Activated T-cell treated with anti-CD3 and anti-CD28 coated beads for 1 hour (primary cell): ENCODE results near the gene MRGPRD.
"Not testable (repeated sequence)": the region's sequence is repeated elsewhere in the genome, so short reads cannot be mapped to it uniquely, and the experiment has no call there.

Source experiments
- DNase-seq: peaks from one replicate; pipeline ENCODE4 v3.0.0-alpha.2; 2020; ENCODE audit warnings: low read depth

The MRGPRD gene

DNA sequence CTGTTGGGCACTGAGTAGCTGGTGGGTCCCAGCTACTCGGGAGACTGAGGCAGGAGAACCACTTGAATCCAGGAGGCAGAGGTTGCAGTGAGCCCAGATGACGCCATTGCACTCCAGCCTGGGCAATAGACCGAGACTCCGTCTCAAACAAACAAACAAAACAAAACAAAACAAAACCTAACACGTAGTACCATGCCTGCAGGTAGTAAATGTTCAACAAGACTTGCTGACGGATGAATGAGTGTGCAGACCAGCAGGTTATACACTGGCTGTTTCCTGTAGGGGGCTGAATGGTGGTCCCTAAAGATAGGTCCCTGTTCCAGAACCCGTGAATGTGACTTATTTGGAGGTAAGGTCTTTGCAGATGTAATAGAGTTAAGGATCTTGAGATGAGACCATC lies 12.8 kb upstream of the MRGPRD start:
- no peak for DNase-seq

DNA sequence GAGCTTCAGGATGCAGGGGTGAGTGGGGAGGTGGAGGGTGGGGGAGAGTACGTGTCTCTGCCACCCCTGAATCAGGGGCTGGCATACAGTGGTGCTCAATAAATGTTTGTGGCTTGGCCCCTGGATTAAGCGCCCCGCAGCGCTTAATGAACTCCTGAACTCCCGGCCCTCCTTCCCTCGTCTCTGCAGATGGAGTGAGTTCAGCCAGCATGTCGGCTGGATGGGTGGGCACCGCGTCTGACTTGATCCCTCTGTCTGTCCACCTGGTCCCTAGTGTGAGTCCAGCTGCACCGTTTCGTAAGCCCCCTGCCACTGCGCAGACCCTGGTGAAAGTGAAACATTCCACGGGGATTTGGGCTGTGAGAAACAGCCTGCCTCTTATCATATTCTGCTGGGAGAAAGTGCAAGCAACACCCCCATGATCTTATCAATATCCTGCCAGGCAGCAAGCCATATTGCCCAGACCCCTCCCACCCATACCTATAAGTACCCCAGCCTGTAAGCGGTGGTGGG lies 12.0 kb upstream of the MRGPRD start:
- no peak for DNase-seq

DNA sequence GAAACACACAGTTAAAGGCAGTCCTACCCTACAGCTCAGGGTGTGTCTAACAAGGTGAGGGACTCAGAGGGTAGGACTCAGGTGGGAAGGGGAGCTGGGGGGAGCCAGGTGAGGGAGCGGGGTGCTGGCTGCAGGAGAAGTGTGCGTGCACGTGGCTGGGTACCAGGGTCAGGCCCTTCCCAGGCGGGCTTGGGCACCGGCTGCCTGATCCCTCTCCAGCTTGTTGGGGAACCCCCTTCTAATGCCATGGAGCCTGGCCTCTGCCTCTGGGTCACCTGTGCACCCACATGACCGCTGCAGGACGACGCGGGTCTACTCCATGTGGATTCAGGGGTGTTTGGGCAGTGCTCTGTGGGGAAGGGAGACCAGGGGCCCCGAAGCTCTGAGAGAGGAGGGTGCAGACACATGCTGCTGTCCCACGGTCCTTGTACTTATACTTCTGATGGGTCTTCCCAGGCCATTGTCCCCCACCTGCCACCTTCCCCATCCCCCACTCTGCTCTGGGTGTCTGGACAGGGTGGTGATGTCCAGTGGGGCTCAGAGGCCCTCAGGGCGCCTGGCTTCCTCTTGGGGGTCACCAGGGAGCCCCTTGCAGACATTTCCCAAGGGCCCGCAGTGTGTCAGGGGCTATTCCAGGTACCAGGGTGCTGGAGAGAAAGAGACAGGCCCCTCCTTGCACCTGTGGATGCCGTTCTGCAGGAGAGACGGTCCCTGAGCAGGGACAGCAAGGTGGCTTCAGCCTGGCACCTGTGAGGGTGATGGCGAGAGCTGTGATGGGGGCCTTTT lies 10.4 kb upstream of the MRGPRD start:
- no peak for DNase-seq

- no peak for DNase-seq
These were observed 9.3 kb upstream of the MRGPRD start for GRCh38 chr11:68989936-68990606.

DNA sequence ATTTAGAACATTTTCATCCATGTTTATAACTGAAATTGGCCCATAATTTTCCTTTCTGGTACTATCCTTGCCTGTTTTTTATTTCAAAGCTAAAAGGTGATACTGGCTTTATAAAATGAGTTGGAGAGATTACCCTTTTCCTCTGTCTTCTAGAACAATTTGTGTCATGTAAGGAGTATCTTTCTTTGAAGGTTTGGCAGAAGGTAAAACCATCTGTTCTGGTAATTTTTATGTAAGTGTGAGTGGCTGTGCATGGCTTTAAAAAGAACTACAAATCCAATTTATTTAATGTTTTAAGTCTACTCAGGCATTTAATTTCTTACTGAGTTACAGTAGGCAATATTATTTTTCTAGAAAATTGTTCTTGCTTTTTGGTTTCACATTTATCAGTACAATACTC lies 7.7 kb upstream of the MRGPRD start:
- DNase-seq = no peak

DNA sequence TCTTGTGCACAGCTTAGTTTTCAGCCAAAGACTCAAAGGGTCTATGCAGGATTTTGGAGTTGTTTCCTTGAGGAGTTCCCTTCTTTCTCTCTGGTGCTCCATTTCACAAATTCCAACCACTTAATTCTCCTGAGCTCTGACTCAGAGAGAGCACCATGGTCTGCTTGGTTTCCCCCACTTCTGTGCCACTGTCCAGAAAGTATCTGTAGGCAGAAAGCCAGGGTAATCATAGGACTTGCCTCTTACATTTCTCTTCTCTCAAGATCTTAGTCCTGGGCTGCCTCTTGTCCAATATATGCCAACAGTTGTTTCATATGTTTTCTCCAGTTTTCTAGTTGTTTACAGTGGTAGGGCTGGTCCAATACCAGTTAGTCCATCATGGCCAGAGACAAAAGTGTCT lies 6.4 kb upstream of the MRGPRD start:
- no peak for DNase-seq

GRCh38 chr11:68983801-68984200 lies 3.0 kb upstream of the MRGPRD start:
- no peak for DNase-seq

- DNase-seq = no peak
These were observed 1.3 kb upstream of the MRGPRD start for GRCh38 chr11:68982134-68982533.

DNA sequence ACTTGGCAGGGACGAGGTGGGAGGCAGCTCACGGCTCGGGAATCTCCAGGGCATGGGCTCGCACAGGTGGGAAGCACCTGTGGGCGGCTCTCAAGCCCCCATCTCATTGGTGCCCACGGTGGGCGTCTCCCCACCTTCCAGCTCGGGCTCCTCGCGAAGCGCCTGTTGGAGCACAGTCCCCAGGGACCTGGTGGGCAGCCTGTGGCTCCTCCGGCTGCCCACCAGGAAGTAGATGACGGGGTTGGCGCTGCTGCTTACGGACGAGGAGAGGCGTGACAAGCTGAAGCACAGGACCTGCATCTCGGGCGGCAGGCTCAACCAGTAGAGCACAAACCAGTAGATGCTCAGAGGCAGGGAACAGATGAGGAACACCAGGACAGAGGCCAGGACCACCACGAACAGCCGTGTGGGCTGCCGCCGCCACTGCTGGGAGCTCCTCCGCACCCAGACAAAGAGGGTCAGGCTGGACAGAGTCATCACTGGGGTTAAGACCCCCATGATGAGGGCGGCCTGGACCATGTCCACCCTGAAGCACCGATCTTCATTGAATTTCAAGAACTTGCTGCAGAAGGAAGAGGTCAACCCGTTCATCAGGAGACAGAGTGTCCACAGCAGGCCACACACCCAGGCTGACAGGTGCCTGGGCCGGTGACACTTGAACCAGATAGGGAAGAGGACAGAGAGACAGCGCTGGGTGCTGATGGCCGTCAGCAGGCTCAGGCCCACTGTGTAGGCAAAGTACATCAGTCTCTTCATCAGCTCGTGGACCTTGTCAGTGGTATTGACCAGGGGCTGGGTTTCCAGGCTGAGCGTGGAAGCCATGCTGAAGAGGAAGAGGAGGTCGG lies 633 bp downstream of the MRGPRD start:
- DNase-seq = no peak

DNA sequence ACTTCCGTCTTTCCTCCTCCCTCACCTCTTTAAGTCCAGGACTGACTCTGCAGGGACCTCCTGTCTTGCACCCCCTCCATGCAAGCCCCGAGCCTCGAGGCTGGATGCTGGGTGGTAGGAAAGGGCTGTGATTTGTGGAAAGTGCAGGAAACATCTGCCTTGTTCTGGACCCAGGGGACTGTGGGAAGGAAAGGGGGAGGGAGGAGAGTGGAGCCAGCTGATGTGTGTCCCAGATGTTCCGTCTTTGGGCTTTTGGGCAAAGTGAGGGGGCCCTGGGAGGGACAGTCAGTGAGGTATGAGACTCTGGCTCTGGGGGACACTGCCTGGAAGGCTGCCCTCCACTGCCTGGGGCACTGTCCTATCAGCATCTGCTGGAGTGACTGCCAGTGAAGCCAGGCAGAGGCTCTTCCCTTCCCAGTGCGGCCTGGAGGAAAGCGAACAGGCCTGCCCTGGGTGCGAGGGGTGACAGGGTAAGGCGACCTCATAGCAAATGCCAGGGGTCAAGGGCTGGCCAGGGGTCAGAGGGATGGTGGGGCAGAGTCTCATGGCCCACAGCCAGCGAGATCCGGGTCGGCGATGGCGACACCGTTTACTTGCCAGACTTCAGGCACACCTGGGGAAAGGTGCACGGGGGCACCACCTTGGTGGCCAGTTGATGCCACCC lies 1.7 kb downstream of the MRGPRD start:
- DNase-seq = no peak

- no peak for DNase-seq
These were observed 2.2 kb downstream of the MRGPRD start for GRCh38 chr11:68978626-68978930.

DNA sequence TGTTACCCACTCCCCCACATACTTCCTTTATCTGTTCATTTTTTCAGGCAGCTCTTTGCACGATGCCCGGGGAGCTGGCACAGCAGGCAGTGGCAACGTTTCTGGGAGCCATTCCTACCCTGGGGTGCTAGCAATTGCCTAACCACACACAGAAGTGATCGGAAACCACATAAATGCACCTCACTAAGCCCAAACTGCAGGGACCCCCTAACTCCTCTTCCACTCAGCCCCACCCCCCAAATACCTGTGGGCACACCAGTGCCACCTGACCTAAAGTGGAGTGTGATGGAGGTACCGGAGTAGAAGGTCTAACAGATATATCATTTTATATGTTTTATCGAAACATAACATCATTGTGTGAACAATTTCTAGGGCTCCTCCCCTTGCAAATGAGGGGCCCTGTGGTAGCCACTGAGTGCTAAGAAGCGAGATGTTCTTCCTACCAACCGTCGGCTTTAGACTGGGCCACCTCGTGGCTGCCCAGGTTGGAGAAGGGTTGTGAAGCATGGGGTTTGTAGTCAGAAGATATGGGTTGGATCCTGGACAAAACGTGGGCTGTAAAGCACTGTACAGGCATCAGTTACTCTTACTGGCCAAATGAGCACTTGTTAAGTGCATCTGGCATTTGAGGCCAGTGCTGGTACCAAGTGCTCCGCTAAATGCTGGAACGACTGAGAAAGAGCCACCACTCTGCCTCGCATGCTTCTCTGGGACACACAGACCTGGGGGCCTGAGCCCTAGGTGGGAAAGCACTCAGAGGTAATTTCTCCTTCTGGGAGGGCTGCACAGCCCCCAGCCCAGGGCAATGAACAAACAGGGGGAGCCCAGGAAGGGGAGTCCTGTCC lies 2.8 kb downstream of the MRGPRD start:
- no peak for DNase-seq

GRCh38 chr11:68976563-68976962 lies 4.2 kb downstream of the MRGPRD start:
- DNase-seq = no peak

- DNase-seq = no peak
These were observed 4.7 kb downstream of the MRGPRD start for GRCh38 chr11:68976095-68976494.

DNA sequence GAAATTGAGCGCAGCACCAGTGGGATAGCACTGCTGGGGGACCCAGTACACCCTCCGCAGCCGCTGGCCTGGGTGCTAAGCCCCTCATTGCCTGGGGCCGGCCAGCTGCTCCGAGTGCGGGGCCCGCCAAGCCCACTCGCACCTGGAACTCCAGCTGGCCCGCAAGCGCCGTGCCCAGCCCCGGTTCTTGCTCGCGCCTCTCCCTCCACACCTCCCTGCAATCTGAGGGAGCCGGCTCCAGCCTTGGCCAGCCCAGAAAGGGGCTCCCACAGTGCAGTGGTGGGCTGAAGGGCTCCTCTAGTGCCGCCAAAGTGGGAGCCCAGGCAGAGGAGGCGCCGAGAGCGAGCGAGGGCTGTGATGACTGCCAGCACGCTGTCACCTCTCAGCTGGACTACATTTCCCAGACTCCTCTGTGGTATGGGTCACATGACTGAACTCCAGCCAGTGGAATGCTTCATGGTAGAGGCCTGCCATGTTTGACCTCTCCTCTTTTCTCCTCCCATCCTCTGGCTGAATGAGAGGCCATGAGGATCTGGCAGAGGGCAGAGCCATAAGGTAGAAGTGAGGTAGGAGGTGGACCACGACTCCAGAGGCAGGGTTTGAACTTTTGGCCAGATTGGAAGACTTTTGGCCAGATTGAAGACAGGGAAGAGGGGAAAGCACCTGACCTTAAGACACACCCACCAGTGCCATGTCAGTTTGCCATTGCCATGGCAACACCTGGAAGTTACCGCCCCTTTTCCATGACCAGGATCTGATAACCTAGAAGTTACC lies 6.2 kb downstream of the MRGPRD start:
- no peak for DNase-seq

DNA sequence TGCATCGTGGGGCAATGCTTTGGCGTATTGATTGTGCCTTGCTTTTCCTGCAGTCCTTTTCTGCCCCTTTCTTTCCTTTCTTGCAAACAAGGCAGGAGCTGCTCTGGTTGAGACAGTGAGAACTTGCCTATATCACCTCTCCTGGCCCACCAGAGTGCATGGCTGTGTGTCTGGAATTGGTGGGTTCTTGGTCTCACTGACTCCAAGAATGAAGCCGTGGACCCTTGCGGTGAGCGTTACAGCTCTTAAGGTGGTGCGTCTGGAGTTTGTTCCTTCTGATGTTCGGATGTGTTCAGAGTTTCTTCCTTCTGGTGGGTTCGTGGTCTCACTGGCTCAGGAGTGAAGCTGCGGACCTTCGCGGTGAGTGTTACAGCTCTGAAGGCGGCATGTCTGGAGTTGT lies 7.1 kb downstream of the MRGPRD start:
- DNase-seq = not testable (repeated sequence)

DNA sequence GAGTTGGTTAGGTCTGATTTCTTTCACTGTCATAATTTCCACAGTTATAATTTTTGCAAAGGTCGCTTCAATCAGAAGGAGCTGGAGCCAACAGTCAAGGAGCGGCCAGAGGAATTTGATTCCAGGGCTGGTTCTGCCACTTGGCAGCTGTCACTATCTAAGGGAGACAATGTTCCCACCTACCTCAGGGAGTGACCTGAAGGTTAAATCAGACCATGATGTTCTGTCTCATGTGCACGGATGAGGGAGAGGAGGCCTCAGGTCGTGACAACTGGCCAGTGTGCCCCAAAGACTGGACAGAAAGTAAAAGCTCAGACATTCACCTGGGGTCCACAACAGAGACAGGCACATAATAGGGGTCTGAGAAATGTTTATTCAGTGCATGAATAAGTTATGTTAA lies 7.6 kb downstream of the MRGPRD start:
- DNase-seq = no peak

DNA sequence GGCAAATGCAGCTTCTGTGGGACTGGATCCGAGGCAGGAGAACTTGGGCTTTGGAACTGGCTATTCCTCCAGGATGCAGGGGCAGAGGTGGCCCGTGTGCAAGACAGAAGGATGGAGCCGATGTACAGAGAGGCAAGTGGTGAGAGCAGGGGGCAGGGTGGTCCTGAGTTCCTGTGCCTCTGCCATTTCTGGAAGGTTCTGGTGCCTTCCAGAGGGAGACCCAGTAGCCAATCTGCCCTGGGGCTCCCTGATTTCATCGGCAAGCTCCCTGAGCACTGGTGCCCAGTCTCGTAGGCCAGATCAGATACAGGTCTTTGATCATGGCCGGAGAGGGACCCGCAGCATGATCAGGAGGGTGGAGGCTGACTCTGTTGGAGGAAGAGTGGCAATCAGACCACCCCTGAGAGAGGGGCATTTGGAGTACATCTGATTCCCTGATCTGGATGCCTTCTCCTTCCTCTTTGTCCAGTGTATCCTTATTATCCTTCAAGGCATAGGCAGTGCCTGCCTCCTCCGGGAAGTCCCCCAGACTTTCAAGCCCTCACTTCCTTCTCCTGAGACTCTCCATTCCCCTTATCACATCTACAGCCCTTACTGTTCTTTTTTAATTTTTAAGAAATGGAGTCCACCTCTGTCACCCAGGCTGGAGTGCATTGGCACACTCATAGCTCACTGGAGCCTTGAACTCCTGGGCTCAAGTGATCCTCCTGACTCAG lies 9.7 kb downstream of the MRGPRD start:
- no peak for DNase-seq

DNA sequence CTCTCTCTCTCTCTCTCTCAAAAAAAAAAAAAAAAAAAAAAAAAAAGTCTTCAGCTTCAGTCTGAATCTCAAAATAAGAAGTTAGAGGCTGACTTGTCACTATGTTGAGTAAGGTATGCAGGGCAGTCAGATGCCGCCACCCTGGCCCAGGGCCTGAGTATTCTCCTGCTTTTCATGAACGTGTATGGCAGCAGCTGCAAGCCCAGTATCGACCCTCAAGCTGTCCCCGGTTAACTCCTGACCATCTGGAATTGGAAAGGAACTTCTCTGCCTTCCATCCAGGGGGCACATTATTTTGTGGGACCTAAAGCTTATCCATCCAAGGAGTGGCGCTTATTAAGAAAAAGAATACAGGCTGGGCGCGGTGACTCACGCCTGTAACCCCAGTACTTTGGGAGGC lies 11.4 kb downstream of the MRGPRD start:
- no peak for DNase-seq
